Adrenal gland (tissue), 5 donors: ENCODE measurements around the gene ARMC9.

Experiments
- CTCF ChIP-seq, 6 experiments: fragments of 450-650 bp in 4 of 6; fragments of 200-600 bp in 2 of 6; sonication (generic) in 1 of 6; IDR thresholded peaks; 1 replicate in 5 of 6; 2 replicates in 1 of 6; pipeline versions ENCODE4 v1.5.1 to v1.8.0; 2016 to 2021; ENCODE audit warnings: antibody characterized with exemption in 6 of 6, mild to moderate bottlenecking in 2 of 6, moderate library complexity in 1 of 6
- POLR2A ChIP-seq, 2 donors: fragments of 450-650 bp; IDR thresholded peaks; one replicate each; pipeline ENCODE4 v1.6.1; 2017; ENCODE audit warnings: antibody characterized with exemption in 2 of 2, mild to moderate bottlenecking in 2 of 2, moderate library complexity in 1 of 2
- donor health status: DM: no; HTN: no; CAD: no.

DNA sequence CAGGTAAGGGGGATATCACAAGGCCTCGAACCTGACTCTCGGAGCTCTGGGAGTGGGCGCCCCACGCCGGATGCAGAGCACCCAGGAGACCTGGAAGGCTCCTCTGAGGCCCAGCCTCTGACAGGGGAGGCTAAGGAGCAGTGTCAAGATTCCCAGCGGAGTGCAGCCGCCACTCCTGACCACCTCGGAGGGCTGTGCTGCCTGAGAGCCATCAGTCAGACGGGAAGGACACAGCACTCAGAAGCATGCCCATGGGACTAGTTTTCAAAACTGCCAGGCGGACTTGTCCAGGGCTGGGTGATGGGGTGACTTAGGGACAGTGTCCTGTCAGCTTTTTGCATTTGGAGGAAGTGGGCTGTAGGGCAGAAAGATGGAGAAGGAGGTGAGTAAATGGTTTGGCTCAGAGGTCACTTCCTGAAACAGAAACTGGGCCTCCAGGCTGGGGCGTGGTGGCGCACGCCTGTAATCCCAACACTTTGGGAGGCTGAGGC is 162.5 kb downstream of the ARMC9 start:
- TF ChIP-seq CTCF (IDR thresholded peaks at IDR 0.05): no peak
- TF ChIP-seq POLR2A (IDR thresholded peaks at IDR 0.05): no peak
